Right atrium auricular region (tissue), 2 donors: ENCODE results near the gene ARID4B. TPM values are rescaled to one million over a fixed set of nuclear protein-coding genes. Genes with fewer than 3 reads are reported as not detected.
"Not testable (repeated sequence)": the region's sequence is repeated elsewhere in the genome, so short reads cannot be mapped to it uniquely, and the experiment has no call there.

Experiments
- DNase-seq: peaks from one replicate; pipeline ENCODE4 v3.0.0-alpha.2; 2019; ENCODE audit warnings: low spot score
- H3K27ac ChIP-seq, 2 donors: fragments of 200-600 bp; sonication (generic); 1 replicate in 1 of 2; 2 replicates in 1 of 2; pipeline ENCODE4 v1.5.1; 2016 to 2019
- H3K27me3 ChIP-seq, 2 donors: fragments of 200-600 bp; sonication (generic); one replicate each; pipeline versions ENCODE4 v1.5.1 to v1.6.0; 2017 to 2019
- H3K36me3 ChIP-seq: fragments of 200-600 bp; sonication (generic); one replicate; pipeline ENCODE4 v1.5.1; 2016
- H3K4me1 ChIP-seq, 2 donors: fragments of 200-600 bp; sonication (generic); one replicate each; pipeline versions ENCODE4 v1.5.1 to v1.6.0; 2017 to 2019
- H3K4me3 ChIP-seq, 2 donors: fragments of 200-600 bp; sonication (generic); 1 replicate in 1 of 2; 2 replicates in 1 of 2; pipeline ENCODE4 v1.5.1; 2017 to 2019; ENCODE audit warnings: mild to moderate bottlenecking in 1 of 2, moderate library complexity in 1 of 2
- H3K9me3 ChIP-seq, 2 donors: fragments of 200-600 bp; sonication (generic); one replicate each; pipeline ENCODE4 v1.5.1; 2019
- total RNA-seq, 2 donors: library from RNA; depleted of rRNA; stranded (reverse); fragments of >200 nt; gene quantifications; one replicate each; pipeline ENCODE4 v1.1.0, GENCODE V29; 2016
- TF ChIP-seq, protein P1 (sequence below), 2 donors: fragments of 200-600 bp; sonication (generic); IDR thresholded peaks; one replicate each; pipeline ENCODE4 v1.5.1; 2019; ENCODE audit warnings: antibody characterized with exemption in 2 of 2

The ARID4B gene
- total RNA-seq, 2 donors from 2014 or later: 15.9 to 16.1 TPM

DNA sequence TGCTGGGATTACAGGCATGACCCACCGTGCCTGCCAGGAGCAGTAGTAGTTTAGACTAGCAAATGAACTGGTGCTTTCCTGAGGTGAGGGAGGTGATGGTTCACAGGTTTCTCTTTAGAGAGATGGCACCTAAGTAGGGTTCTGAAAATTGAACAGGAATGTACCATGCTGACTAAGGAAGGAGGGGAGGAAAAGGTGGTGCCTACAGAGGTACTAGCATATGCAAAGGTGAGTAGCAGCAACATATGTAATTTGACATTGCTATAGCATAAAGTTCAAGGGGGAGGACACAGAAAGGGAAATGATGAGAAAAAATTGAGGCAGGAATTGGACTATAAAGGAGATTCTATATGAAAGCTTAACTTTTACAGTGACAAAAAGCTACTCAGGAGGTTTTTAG lies 101.0 kb downstream of the ARID4B start:
- Histone ChIP-seq H3K36me3 (peaks cover 33% of the 10 kb centered on the region), H3K4me1 (no peaks in the 10 kb centered on the region), H3K27ac (no peak overlapping the region), H3K27me3 (no peaks in the 10 kb centered on the region), H3K4me3 (no peak overlapping the region), H3K9me3 (no peaks in the 10 kb centered on the region)
- no peak for DNase-seq
- TF ChIP-seq, protein P1, sequence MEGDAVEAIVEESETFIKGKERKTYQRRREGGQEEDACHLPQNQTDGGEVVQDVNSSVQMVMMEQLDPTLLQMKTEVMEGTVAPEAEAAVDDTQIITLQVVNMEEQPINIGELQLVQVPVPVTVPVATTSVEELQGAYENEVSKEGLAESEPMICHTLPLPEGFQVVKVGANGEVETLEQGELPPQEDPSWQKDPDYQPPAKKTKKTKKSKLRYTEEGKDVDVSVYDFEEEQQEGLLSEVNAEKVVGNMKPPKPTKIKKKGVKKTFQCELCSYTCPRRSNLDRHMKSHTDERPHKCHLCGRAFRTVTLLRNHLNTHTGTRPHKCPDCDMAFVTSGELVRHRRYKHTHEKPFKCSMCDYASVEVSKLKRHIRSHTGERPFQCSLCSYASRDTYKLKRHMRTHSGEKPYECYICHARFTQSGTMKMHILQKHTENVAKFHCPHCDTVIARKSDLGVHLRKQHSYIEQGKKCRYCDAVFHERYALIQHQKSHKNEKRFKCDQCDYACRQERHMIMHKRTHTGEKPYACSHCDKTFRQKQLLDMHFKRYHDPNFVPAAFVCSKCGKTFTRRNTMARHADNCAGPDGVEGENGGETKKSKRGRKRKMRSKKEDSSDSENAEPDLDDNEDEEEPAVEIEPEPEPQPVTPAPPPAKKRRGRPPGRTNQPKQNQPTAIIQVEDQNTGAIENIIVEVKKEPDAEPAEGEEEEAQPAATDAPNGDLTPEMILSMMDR (IDR thresholded peaks at IDR 0.05): no peak

DNA sequence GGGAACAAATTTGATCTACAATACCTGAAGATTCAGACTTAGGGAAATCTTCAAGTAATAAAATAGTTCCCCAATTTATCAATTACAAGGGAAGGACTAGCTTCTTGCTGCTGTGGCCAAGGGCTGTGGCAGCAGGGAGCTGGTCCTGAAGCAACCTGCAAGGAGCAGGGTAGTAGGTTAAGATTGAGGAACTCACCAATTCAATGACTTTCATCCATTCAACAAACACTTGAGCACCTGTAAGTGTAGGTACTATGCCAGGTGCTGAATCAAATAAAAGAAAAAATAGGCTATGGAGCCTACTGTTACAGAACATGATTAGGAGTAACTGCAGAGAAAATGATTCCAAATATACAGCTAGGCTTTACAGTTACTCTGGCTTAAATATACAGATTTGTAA lies 102.7 kb downstream of the ARID4B start:
- no peak for DNase-seq
- no peak overlapping the region for H3K4me3 ChIP-seq
- H3K27ac ChIP-seq: no peak overlapping the region
- H3K4me1 ChIP-seq: no peaks in the 10 kb centered on the region
- H3K9me3 ChIP-seq: no peaks in the 10 kb centered on the region
- TF ChIP-seq, protein P1 (IDR thresholded peaks at IDR 0.05): no peak
- H3K27me3 ChIP-seq: no peaks in the 10 kb centered on the region
- peaks cover 46% of the 10 kb centered on the region for H3K36me3 ChIP-seq

DNA sequence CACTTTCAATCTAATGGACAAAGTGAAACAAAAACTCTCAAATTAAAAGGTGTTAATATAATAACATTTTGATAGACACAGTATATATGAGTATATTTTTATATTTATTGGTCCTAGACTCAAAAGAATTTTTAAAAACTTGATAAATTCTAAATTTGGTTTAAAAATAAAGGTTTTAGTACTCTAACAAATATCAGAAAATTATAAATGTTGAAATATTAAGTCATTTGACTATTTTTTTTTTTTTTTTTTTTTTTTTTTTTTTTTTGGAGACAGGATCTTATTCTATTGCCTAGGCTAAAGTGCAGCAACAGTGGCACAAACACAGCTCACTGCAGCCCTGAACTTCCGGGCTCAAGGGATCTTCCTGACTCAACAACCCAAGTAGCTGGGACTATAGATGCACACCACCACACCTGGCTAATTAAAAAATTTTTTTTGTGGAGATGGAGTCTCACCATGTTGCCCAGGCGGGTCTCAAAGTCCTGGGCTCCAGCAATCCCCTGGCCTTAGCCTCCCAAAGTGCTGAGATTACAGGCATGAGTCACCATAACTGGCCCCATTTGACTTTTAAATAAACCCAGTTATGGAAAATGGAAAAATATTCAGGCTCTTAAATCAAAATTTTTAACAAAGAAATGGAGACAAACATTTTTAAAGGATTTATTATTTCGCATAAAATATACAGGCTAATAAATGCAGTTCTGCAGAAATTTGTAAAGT lies 106.2 kb downstream of the ARID4B start:
- TF ChIP-seq, protein P1 (IDR thresholded peaks at IDR 0.05): no peak
- DNase-seq: no peak
- H3K27ac ChIP-seq: no peak overlapping the region
- H3K9me3 ChIP-seq: no peaks in the 10 kb centered on the region
- no peaks in the 10 kb centered on the region for H3K27me3 ChIP-seq
- H3K36me3 ChIP-seq: peaks cover 31% of the 10 kb centered on the region
- H3K4me3 ChIP-seq: no peak overlapping the region
- no peaks in the 10 kb centered on the region for H3K4me1 ChIP-seq

DNA sequence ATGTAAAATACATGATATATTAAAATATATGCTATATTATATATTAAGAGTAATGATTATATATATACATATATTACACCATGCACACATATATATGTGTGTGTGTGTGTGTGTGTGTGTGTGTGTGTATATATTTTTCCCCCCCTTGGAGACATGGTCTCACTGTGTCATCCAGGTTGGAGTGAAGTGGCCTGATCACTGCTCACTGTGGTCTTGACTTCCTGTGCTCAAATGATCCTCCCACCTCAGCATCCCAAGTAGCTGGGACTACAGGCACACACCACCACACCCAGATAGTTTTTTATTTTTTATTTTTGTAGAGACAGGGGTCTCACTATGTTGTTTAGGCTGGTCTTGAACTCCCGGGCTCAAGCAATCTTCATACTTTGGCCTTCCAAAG lies 112.5 kb downstream of the ARID4B start:
- Histone ChIP-seq H3K4me3 (no peak overlapping the region), H3K27me3 (no peaks in the 10 kb centered on the region), H3K27ac (no peak overlapping the region), H3K4me1 (no peaks in the 10 kb centered on the region), H3K36me3 (peaks cover 28% of the 10 kb centered on the region), H3K9me3 (no peaks in the 10 kb centered on the region)
- DNase-seq: no peak
- TF ChIP-seq, protein P1 (IDR thresholded peaks at IDR 0.05): no peak

DNA sequence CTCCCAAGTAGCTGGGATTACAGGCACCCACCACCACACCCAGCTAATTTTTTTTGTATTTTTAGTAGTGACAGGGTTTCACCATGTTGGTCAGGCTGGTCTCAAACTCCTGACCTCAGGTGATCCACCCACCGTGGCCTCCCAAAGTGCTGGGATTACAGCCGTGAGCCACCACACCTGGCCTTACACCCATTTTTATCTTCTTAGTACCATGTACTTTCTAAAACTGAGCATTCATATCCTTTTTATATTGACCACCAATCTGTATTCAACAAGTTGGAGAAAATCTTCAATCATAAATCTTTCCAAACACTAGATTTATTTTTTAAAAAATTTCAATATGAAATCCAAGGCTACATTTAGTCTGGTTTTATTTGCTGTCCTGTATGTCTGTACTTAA lies 113.0 kb downstream of the ARID4B start:
- H3K4me1 ChIP-seq, H3K9me3 ChIP-seq, DNase-seq, H3K27ac ChIP-seq, H3K4me3 ChIP-seq, H3K27me3 ChIP-seq: not testable (repeated sequence)
- H3K36me3 ChIP-seq: peaks cover 24% of the 10 kb centered on the region

DNA sequence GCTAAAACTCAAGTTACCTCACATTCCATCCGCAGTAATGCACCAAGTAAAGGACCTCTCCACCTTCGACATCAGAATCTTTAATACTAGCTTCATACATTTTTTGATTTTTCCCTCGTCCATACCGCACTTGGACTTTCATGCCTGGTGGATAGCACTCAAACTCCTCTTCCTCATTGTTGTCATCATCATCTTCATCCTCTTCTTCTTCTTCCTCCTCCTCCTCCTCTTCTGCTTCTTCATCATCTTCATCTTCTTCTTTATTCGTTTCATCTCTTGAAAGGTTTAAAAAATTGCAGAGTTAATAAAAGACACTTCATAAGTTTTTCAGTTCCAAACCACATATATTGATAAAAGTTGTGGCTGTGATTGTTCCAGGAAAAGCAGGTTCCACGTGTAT lies 114.2 kb downstream of the ARID4B start:
- Histone ChIP-seq H3K4me1 (no peaks in the 10 kb centered on the region), H3K27me3 (no peaks in the 10 kb centered on the region), H3K4me3 (no peak overlapping the region), H3K9me3 (no peaks in the 10 kb centered on the region), H3K27ac (no peak overlapping the region), H3K36me3 (peaks cover 24% of the 10 kb centered on the region)
- TF ChIP-seq, protein P1 (IDR thresholded peaks at IDR 0.05): no peak
- DNase-seq: no peak
